Liver (tissue), 9 donors: Measurements from ENCODE around the gene ELL3. TPM values are rescaled to one million over a fixed set of nuclear protein-coding genes. Genes with fewer than 3 reads are reported as not detected.

Experiments used
- DNase-seq: peaks from one replicate; pipeline ENCODE4 v3.0.0-alpha.2; 2017; ENCODE audit warnings: low spot score
- H3K27ac ChIP-seq, 2 donors: one replicate each; pipeline ENCODE4 v1.7.0; 2013; ENCODE audit warnings: inconsistent platforms in 2 of 2, low read length in 2 of 2, control low read depth in 1 of 2, low read depth in 1 of 2, mild to moderate bottlenecking in 1 of 2
- H3K27me3 ChIP-seq, 4 donors: one replicate each; pipeline versions ENCODE4 v1.6.1 to v1.7.0; 2013; ENCODE audit warnings: low read length in 3 of 4, inconsistent platforms in 1 of 4, mild to moderate bottlenecking in 1 of 4, moderate library complexity in 1 of 4; ENCODE audit not compliant: control insufficient read depth in 4 of 4, insufficient read depth in 4 of 4
- H3K36me3 ChIP-seq, 4 donors: one replicate each; pipeline versions ENCODE4 v1.6.1 to v1.7.0; 2013; ENCODE audit warnings: low read length in 3 of 4, mild to moderate bottlenecking in 3 of 4, low read depth in 1 of 4, moderate library complexity in 1 of 4; ENCODE audit not compliant: control insufficient read depth in 4 of 4, insufficient read depth in 3 of 4
- H3K4me1 ChIP-seq, 4 donors: one replicate each; pipeline versions ENCODE4 v1.6.1 to v1.7.0; 2013; ENCODE audit warnings: low read length in 3 of 4, mild to moderate bottlenecking in 3 of 4, moderate library complexity in 1 of 4; ENCODE audit not compliant: control insufficient read depth in 4 of 4, insufficient read depth in 4 of 4
- H3K4me3 ChIP-seq, 3 donors: one replicate each; pipeline versions ENCODE4 v1.6.1 to v1.7.0; 2013; ENCODE audit warnings: low read length in 3 of 3, control low read depth in 1 of 3, low read depth in 1 of 3, mild to moderate bottlenecking in 1 of 3
- H3K9ac ChIP-seq, 2 donors: one replicate each; pipeline ENCODE4 v1.7.0; 2013; ENCODE audit warnings: low read length in 2 of 2, mild to moderate bottlenecking in 2 of 2, moderate library complexity in 2 of 2, control low read depth in 1 of 2, low read depth in 1 of 2
- H3K9me3 ChIP-seq, 4 donors: one replicate each; pipeline versions ENCODE4 v1.6.1 to v1.7.0; 2013; ENCODE audit warnings: low read length in 3 of 4; ENCODE audit not compliant: control insufficient read depth in 4 of 4
- EGR1 ChIP-seq, 2 donors: IDR thresholded peaks; 2 replicates each; pipeline ENCODE4 v1.6.1; 2016 to 2018; ENCODE audit warnings: antibody characterized with exemption in 2 of 2, low read depth in 2 of 2
- FOXA1 ChIP-seq: IDR thresholded peaks from 2 replicates; pipeline ENCODE4 v1.6.1; 2016; ENCODE audit warnings: antibody characterized with exemption
- FOXA2 ChIP-seq: IDR thresholded peaks from 2 replicates; pipeline ENCODE4 v1.6.1; 2016; ENCODE audit warnings: antibody characterized with exemption
- GABPA ChIP-seq, 2 donors: IDR thresholded peaks in 1 of 2; conservative IDR thresholded peaks in 1 of 2; 2 replicates each; pipeline ENCODE4 v1.6.1; 2016; ENCODE audit warnings: antibody characterized with exemption in 2 of 2, mild to moderate bottlenecking in 1 of 2, moderate library complexity in 1 of 2
- HNF4A ChIP-seq, 2 donors: conservative IDR thresholded peaks; 2 replicates each; pipeline ENCODE4 v1.6.1; 2016; ENCODE audit warnings: antibody characterized with exemption in 2 of 2, mild to moderate bottlenecking in 2 of 2
- HNF4G ChIP-seq: IDR thresholded peaks from 2 replicates; pipeline ENCODE4 v1.6.1; 2016; ENCODE audit warnings: antibody characterized with exemption
- JUND ChIP-seq, 2 donors: IDR thresholded peaks; 2 replicates each; pipeline ENCODE4 v1.6.1; 2016; ENCODE audit warnings: antibody characterized with exemption in 2 of 2
- NR2F2 ChIP-seq: IDR thresholded peaks from 2 replicates; pipeline ENCODE4 v1.6.1; 2016; ENCODE audit warnings: antibody characterized with exemption
- RAD21 ChIP-seq, 2 donors: IDR thresholded peaks; 2 replicates each; pipeline ENCODE4 v1.6.1; 2016; ENCODE audit warnings: antibody characterized with exemption in 2 of 2, mild to moderate bottlenecking in 2 of 2
- RXRA ChIP-seq, 2 donors: IDR thresholded peaks; 2 replicates each; pipeline ENCODE4 v1.6.1; 2017 to 2018; ENCODE audit warnings: antibody characterized with exemption in 2 of 2, mild to moderate bottlenecking in 1 of 2
- SP1 ChIP-seq: IDR thresholded peaks from 2 replicates; pipeline ENCODE4 v1.6.1; 2018; ENCODE audit warnings: antibody characterized with exemption, mild to moderate bottlenecking
- TAF1 ChIP-seq: conservative IDR thresholded peaks from 2 replicates; pipeline ENCODE4 v1.6.1; 2016; ENCODE audit warnings: antibody characterized with exemption, mild to moderate bottlenecking
- YY1 ChIP-seq: IDR thresholded peaks from 2 replicates; pipeline ENCODE4 v1.6.1; 2016; ENCODE audit warnings: antibody characterized with exemption, mild to moderate bottlenecking
- WGBS: extraction: QIAGEN DNeasy Blood & Tissue Kit; methylation state at CpG from one replicate; pipeline ENCODE4 v1.1.7; 2013; 5-methylcytosine and 5-hydroxymethylcytosine counted together
- polyA plus RNA-seq, 2 donors: library from polyadenylated mRNA; stranded (reverse) in 1 of 2; unstranded in 1 of 2; fragments of 200-250 nt in 1 of 2; fragments of >200 nt in 1 of 2; fragmentation: Nextera tagmentation in 1 of 2; extraction: Ambion mirVana in 1 of 2; gene quantifications; one replicate each; pipeline versions ENCODE4 v1.2.1 to v1.2.3, GENCODE V29; 2013 to 2015
- total RNA-seq, 2 donors: library from RNA; depleted of rRNA; stranded (reverse); fragments of >200 nt; gene quantifications; one replicate each; pipeline ENCODE4 v1.2.3, GENCODE V29; 2014
- TF ChIP-seq, protein P1 (sequence below): fragments of 150-350 bp; IDR thresholded peaks from 2 replicates; pipeline ENCODE4 v1.5.1; 2017; ENCODE audit warnings: improper control_type of control experiment, low read depth, low read length; ENCODE audit not compliant: missing input control
- TF ChIP-seq, protein P2 (sequence below): IDR thresholded peaks from 2 replicates; pipeline ENCODE4 v1.6.1; 2016; ENCODE audit warnings: antibody characterized with exemption
- TF ChIP-seq, protein P3 (sequence below): IDR thresholded peaks from 2 replicates; pipeline ENCODE4 v1.6.1; 2016; ENCODE audit warnings: antibody characterized with exemption, mild to moderate bottlenecking
- TF ChIP-seq, protein P4 (sequence below): IDR thresholded peaks from 2 replicates; pipeline ENCODE4 v1.6.1; 2016; ENCODE audit warnings: antibody characterized with exemption
- donor health status: healthy.
- donor health status: healthy.
- donor health status: healthy.
- donor health status: healthy.
- donor health status: healthy.

Gene ELL3
- total and polyA plus RNA-seq, 4 donors: 0.74 to 1.4 (median 0.90) TPM

DNA sequence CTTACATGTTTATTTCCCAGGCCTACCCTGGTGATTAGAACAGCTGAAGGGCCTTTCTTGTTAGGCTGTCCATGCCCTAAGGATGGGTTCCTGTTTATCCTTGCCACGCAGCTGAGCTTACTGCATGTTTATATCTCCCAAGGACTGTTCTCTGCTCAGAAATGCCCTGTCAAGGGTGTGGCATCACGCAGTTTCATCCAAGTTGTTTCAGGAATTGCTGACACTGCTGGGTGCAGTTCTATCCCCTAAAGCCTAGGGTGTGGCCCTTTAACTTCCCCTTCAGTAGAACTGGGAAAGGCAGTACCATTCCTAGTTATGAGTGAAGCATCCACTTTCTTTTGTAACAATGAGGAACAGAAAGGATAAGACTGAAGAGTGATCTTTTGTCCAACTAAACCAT, 5.0 kb downstream of the ELL3 start:
- no peak overlapping the region for H3K9ac ChIP-seq
- TF ChIP-seq JUND (IDR thresholded peaks at IDR 0.05) (no peak), GABPA (IDR thresholded peaks at IDR 0.05 in 1 of 2, conservative IDR thresholded peaks at IDR 0.05 in 1 of 2) (no peak), RAD21 (IDR thresholded peaks at IDR 0.05) (no peak), FOXA1 (no peak), SP1 (no peak), FOXA2 (no peak), YY1 (no peak), TAF1 (no peak), NR2F2 (no peak), HNF4G (no peak), RXRA (IDR thresholded peaks at IDR 0.05) (no peak), HNF4A (conservative IDR thresholded peaks at IDR 0.05) (no peak), EGR1 (IDR thresholded peaks at IDR 0.05; ENCODE audit: low read depth in 2 of 2) (no peak)
- TF ChIP-seq, protein P1, sequence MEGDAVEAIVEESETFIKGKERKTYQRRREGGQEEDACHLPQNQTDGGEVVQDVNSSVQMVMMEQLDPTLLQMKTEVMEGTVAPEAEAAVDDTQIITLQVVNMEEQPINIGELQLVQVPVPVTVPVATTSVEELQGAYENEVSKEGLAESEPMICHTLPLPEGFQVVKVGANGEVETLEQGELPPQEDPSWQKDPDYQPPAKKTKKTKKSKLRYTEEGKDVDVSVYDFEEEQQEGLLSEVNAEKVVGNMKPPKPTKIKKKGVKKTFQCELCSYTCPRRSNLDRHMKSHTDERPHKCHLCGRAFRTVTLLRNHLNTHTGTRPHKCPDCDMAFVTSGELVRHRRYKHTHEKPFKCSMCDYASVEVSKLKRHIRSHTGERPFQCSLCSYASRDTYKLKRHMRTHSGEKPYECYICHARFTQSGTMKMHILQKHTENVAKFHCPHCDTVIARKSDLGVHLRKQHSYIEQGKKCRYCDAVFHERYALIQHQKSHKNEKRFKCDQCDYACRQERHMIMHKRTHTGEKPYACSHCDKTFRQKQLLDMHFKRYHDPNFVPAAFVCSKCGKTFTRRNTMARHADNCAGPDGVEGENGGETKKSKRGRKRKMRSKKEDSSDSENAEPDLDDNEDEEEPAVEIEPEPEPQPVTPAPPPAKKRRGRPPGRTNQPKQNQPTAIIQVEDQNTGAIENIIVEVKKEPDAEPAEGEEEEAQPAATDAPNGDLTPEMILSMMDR: no peak
- TF ChIP-seq, protein P2, sequence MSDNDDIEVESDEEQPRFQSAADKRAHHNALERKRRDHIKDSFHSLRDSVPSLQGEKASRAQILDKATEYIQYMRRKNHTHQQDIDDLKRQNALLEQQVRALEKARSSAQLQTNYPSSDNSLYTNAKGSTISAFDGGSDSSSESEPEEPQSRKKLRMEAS: no peak
- TF ChIP-seq, protein P3, sequence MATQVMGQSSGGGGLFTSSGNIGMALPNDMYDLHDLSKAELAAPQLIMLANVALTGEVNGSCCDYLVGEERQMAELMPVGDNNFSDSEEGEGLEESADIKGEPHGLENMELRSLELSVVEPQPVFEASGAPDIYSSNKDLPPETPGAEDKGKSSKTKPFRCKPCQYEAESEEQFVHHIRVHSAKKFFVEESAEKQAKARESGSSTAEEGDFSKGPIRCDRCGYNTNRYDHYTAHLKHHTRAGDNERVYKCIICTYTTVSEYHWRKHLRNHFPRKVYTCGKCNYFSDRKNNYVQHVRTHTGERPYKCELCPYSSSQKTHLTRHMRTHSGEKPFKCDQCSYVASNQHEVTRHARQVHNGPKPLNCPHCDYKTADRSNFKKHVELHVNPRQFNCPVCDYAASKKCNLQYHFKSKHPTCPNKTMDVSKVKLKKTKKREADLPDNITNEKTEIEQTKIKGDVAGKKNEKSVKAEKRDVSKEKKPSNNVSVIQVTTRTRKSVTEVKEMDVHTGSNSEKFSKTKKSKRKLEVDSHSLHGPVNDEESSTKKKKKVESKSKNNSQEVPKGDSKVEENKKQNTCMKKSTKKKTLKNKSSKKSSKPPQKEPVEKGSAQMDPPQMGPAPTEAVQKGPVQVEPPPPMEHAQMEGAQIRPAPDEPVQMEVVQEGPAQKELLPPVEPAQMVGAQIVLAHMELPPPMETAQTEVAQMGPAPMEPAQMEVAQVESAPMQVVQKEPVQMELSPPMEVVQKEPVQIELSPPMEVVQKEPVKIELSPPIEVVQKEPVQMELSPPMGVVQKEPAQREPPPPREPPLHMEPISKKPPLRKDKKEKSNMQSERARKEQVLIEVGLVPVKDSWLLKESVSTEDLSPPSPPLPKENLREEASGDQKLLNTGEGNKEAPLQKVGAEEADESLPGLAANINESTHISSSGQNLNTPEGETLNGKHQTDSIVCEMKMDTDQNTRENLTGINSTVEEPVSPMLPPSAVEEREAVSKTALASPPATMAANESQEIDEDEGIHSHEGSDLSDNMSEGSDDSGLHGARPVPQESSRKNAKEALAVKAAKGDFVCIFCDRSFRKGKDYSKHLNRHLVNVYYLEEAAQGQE: no peak
- TF ChIP-seq, protein P4, sequence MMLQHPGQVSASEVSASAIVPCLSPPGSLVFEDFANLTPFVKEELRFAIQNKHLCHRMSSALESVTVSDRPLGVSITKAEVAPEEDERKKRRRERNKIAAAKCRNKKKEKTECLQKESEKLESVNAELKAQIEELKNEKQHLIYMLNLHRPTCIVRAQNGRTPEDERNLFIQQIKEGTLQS: no peak
- H3K27me3 ChIP-seq: no peaks in the 10 kb centered on the region
- H3K36me3 ChIP-seq: peaks cover 13 to 67% (median 62%) of the 10 kb centered on the region in 4 donors
- H3K9me3 ChIP-seq: no peaks in the 10 kb centered on the region
- WGBS: 70% methylated on average over 2 of the region's 2 CpGs
- no peak overlapping the region for H3K27ac ChIP-seq
- DNase-seq: no peak
- H3K4me3 ChIP-seq: no peak overlapping the region
- peaks cover 0 to 18% (median 9%) of the 10 kb centered on the region in 4 donors for H3K4me1 ChIP-seq

DNA sequence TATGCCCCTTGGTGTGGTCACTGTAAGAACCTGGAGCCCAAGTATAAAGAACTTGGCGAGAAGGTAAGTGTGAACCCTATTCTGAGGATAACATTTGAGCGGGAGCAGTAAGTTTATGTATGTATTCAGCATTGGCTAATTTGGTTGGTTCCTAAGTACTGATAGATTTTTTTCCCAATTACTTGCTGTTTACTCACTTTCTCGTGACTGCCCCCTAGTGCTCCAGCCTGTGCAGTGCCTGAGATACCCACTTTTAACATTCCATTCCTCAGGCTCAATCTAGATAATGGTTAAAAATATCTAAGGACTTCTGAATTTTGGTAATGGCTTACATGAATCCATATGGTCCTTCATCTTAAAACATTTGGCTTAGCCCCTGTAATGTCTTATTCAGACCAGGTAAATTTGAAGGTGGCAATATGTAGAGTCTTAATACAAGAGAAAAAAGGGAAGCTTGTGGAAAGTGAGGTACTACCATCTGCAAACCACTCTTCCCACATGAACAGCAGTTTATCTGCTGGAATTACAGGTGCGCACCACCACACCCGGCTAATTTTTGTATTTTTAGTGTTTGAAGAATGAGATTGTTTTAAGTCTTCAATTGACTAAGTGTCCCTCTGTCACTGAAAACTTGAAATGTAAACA, 7.1 kb downstream of the ELL3 start:
- TF ChIP-seq, protein P3: no peak
- TF ChIP-seq RAD21 (IDR thresholded peaks at IDR 0.05): peak; percentile 53 to 70
- TF ChIP-seq YY1: no peak
- TF ChIP-seq, protein P1: peak; percentile 65
- TF ChIP-seq TAF1: no peak
- TF ChIP-seq HNF4G: no peak
- TF ChIP-seq RXRA (IDR thresholded peaks at IDR 0.05): no peak
- no peak for TF ChIP-seq SP1
- H3K4me1 ChIP-seq: peaks cover 0 to 2% (median 0%) of the 10 kb centered on the region in 4 donors
- 69% methylated on average over 5 of the region's 5 CpGs for WGBS
- H3K27ac ChIP-seq: no peak overlapping the region
- no peaks in the 10 kb centered on the region for H3K27me3 ChIP-seq
- peaks cover 19 to 87% (median 82%) of the 10 kb centered on the region in 4 donors for H3K36me3 ChIP-seq
- no peaks in the 10 kb centered on the region for H3K9me3 ChIP-seq
- H3K9ac ChIP-seq: no peak overlapping the region
- peak; percentile 71 for DNase-seq
- H3K4me3 ChIP-seq: no peak overlapping the region
